Esophagus squamous epithelium (tissue), 5 donors: ENCODE data around the gene CEP164. TPM values are rescaled to one million over a fixed set of nuclear protein-coding genes. Genes with fewer than 3 reads are reported as not detected.

ENCODE experiments used
- DNase-seq: peaks from one replicate; lab custom pipeline; 2025; lab: John Stamatoyannopoulos, UW
- H3K27ac ChIP-seq, 4 donors: fragments of 200-600 bp; sonication (generic); one replicate each; pipeline ENCODE4 v1.5.1; 2016 to 2019; ENCODE audit warnings: mild to moderate bottlenecking in 1 of 4
- H3K27me3 ChIP-seq, 4 donors: fragments of 200-600 bp; sonication (generic); 1 replicate in 3 of 4; 2 replicates in 1 of 4; pipeline versions ENCODE4 v1.5.1 to v1.6.0; 2017 to 2021; ENCODE audit warnings: antibody characterized with exemption in 1 of 4
- H3K36me3 ChIP-seq, 3 donors: fragments of 200-600 bp; sonication (generic); one replicate each; pipeline ENCODE4 v1.5.1; 2016 to 2019
- H3K4me1 ChIP-seq, 3 donors: fragments of 200-600 bp; sonication (generic); one replicate each; pipeline ENCODE4 v1.5.1; 2017 to 2019
- H3K4me3 ChIP-seq, 4 donors: fragments of 200-600 bp; sonication (generic); 1 replicate in 3 of 4; 2 replicates in 1 of 4; pipeline ENCODE4 v1.5.1; 2016 to 2019; ENCODE audit warnings: mild to moderate bottlenecking in 2 of 4, moderate library complexity in 1 of 4
- H3K9me3 ChIP-seq, 3 donors: fragments of 200-600 bp; sonication (generic); one replicate each; pipeline ENCODE4 v1.5.1; 2016 to 2019
- CTCF ChIP-seq, 6 experiments: fragments of 450-650 bp in 4 of 6; fragments of 200-600 bp in 2 of 6; sonication (generic) in 2 of 6; IDR thresholded peaks; one replicate each; pipeline ENCODE4 v1.5.1; 2016 to 2019; ENCODE audit warnings: antibody characterized with exemption in 6 of 6, mild to moderate bottlenecking in 4 of 6, moderate library complexity in 4 of 6
- POLR2A ChIP-seq, 4 donors: fragments of 450-650 bp; IDR thresholded peaks; one replicate each; pipeline ENCODE4 v1.6.1; 2017; ENCODE audit warnings: antibody characterized with exemption in 4 of 4, mild to moderate bottlenecking in 4 of 4, moderate library complexity in 3 of 4
- WGBS, 2 donors: methylation state at CpG; one replicate each; pipeline ENCODE4 v1.1.5; 2018; 5-methylcytosine and 5-hydroxymethylcytosine counted together
- intact Hi-C: fragments of 100-400 bp; cut with DNase I; formaldehyde crosslinking; loops from one replicate; pipeline ENCODE4 v1.15.0; 2022
- total RNA-seq, 4 donors: library from RNA; depleted of rRNA; stranded (reverse); fragments of >200 nt; gene quantifications; one replicate each; pipeline ENCODE4 v1.1.0, GENCODE V29; 2016
- donor health status: DM: yes; HTN: yes; CAD: no.

CEP164 gene
- total RNA-seq, 4 donors from 2014 or later = 7.3 to 20.0 (median 13.0) TPM

- intact Hi-C loops = no loop called here
- no peak for DNase-seq
- 92% methylated on average over 6 of the region's 6 CpGs for WGBS, 2 donors
- no peak for TF ChIP-seq POLR2A (IDR thresholded peaks at IDR 0.05)
- TF ChIP-seq CTCF (IDR thresholded peaks at IDR 0.05) = no peak
- Histone ChIP-seq H3K27ac (no peak overlapping the region), H3K27me3 (no peaks in the 10 kb centered on the region), H3K9me3 (no peaks in the 10 kb centered on the region), H3K4me3 (no peak overlapping the region), H3K4me1 (peaks cover 0 to 7% (median 0%) of the 10 kb centered on the region in 3 donors), H3K36me3 (peaks cover 0 to 52% (median 0%) of the 10 kb centered on the region in 3 donors)
Measured at GRCh38 chr11:117334896-117335295, 7.2 kb downstream of the CEP164 start.

- intact Hi-C loops = no loop called here
- H3K4me3 ChIP-seq = no peak overlapping the region
- H3K36me3 ChIP-seq = peaks cover 0 to 57% (median 0%) of the 10 kb centered on the region in 3 donors
- no peaks in the 10 kb centered on the region for H3K27me3 ChIP-seq
- 88 to 100% methylated on average over 5 of the region's 5 CpGs for WGBS, 2 donors
- DNase-seq = no peak
- no peak for TF ChIP-seq CTCF (IDR thresholded peaks at IDR 0.05)
- no peak for TF ChIP-seq POLR2A (IDR thresholded peaks at IDR 0.05)
- H3K9me3 ChIP-seq = no peaks in the 10 kb centered on the region
- no peak overlapping the region for H3K27ac ChIP-seq
- peaks cover 0 to 2% (median 0%) of the 10 kb centered on the region in 3 donors for H3K4me1 ChIP-seq
Measured at GRCh38 chr11:117335399-117335798, 7.7 kb downstream of the CEP164 start.

GRCh38 chr11:117337076-117337475 lies 9.4 kb downstream of the CEP164 start:
- no peaks in the 10 kb centered on the region for H3K9me3 ChIP-seq
- H3K27me3 ChIP-seq = no peaks in the 10 kb centered on the region
- H3K4me3 ChIP-seq = no peak overlapping the region
- peaks cover 0 to 73% (median 7%) of the 10 kb centered on the region in 3 donors for H3K36me3 ChIP-seq
- no peak for TF ChIP-seq CTCF (IDR thresholded peaks at IDR 0.05)
- TF ChIP-seq POLR2A (IDR thresholded peaks at IDR 0.05) = no peak
- intact Hi-C loops = no loop called here
- no peak overlapping the region for H3K27ac ChIP-seq
- no peaks in the 10 kb centered on the region for H3K4me1 ChIP-seq
- WGBS, 2 donors = 97 to 100% methylated on average over 4 of the region's 4 CpGs
- DNase-seq = no peak

- 83 to 86% methylated on average over 2 of the region's 2 CpGs for WGBS, 2 donors
Measured at GRCh38 chr11:117345039-117345438, 17.4 kb downstream of the CEP164 start.

GRCh38 chr11:117354550-117354949 lies 26.9 kb downstream of the CEP164 start:
- Histone ChIP-seq H3K27ac (no peak overlapping the region), H3K27me3 (no peaks in the 10 kb centered on the region), H3K4me3 (no peak overlapping the region), H3K9me3 (no peaks in the 10 kb centered on the region), H3K4me1 (no peaks in the 10 kb centered on the region), H3K36me3 (peaks cover 7 to 89% (median 22%) of the 10 kb centered on the region in 3 donors)
- DNase-seq = no peak
- intact Hi-C loops = no loop called here
- no peak for TF ChIP-seq POLR2A (IDR thresholded peaks at IDR 0.05)
- no peak for TF ChIP-seq CTCF (IDR thresholded peaks at IDR 0.05)
- WGBS, 2 donors = 86 to 92% methylated on average over 3 to 4 of the region's 4 CpGs

More at GRCh38 chr11:117345039-117345438, 17.4 kb downstream of the CEP164 start:
- Histone ChIP-seq H3K36me3 (peaks cover 0 to 88% (median 25%) of the 10 kb centered on the region in 3 donors), H3K9me3 (no peaks in the 10 kb centered on the region), H3K27ac (no peak overlapping the region), H3K27me3 (no peaks in the 10 kb centered on the region), H3K4me3 (no peak overlapping the region), H3K4me1 (no peaks in the 10 kb centered on the region)
- no peak for TF ChIP-seq POLR2A (IDR thresholded peaks at IDR 0.05)
- no peak for TF ChIP-seq CTCF (IDR thresholded peaks at IDR 0.05)
- intact Hi-C loops = no loop called here
- DNase-seq = no peak
